PC-9 (cell line): ENCODE data around the gene LHX1. TPM values are rescaled to one million over a fixed set of nuclear protein-coding genes. Genes with fewer than 3 reads are reported as not detected.

ENCODE experiments used
- BruUV-seq: library from RNA; stranded (reverse); fragments of 400-500 nt; replicated peaks from 2 replicates; lab custom pipeline; 2021; lab: Mats Ljungman, UMichigan
- CTCF ChIA-PET: fragments of 300-600 bp; sonication (Branson Sonifier 250); formaldehyde crosslinking; loops from one replicate; lab custom pipeline; 2022; ENCODE audit warnings: antibody characterized with exemption; lab: Charles Lee
- POLR2A ChIA-PET: fragments of 300-600 bp; sonication (Branson Sonifier 250); formaldehyde crosslinking; loops from one replicate; lab custom pipeline; 2022; ENCODE audit warnings: antibody characterized with exemption; ENCODE audit not compliant: unreplicated experiment; lab: Charles Lee
- DNase-seq, 2 experiments: peaks; one replicate each; pipeline versions ENCODE4 v3.0.0 to v3.0.0-alpha.2; 2015 to 2022; ENCODE audit warnings: mixed read lengths in 1 of 2
- H2AFZ ChIP-seq: fragments of 200-600 bp; sonication (generic); 2 replicates; pipeline ENCODE4 v1.8.1; 2017; ENCODE audit warnings: antibody characterized with exemption
- H3F3A ChIP-seq: fragments of 200-600 bp; sonication (generic); 2 replicates; pipeline ENCODE4 v1.8.1; 2017; ENCODE audit warnings: antibody characterized with exemption, mild to moderate bottlenecking, low read depth; ENCODE audit not compliant: insufficient read depth
- H3K27ac ChIP-seq: fragments of 200-600 bp; sonication (generic); 2 replicates; pipeline ENCODE4 v1.6.1; 2016; ENCODE audit warnings: mixed run types
- H3K27me3 ChIP-seq: fragments of 200-600 bp; sonication (generic); 2 replicates; pipeline ENCODE4 v1.6.1; 2016; ENCODE audit warnings: low read depth, mixed run types; ENCODE audit not compliant: insufficient read depth
- H3K36me3 ChIP-seq: fragments of 200-600 bp; sonication (generic); 2 replicates; pipeline ENCODE4 v1.6.1; 2016; ENCODE audit warnings: low read depth, mixed run types
- H3K4me1 ChIP-seq: fragments of 200-600 bp; sonication (generic); replicated peaks from 2 replicates; pipeline ENCODE4 v1.6.1; 2016; ENCODE audit warnings: mixed run types; ENCODE audit not compliant: insufficient read depth
- H3K4me2 ChIP-seq: fragments of 200-600 bp; sonication (generic); 2 replicates; pipeline ENCODE4 v1.6.1; 2017; ENCODE audit warnings: mixed run types
- H3K4me3 ChIP-seq: fragments of 200-600 bp; sonication (generic); 2 replicates; pipeline ENCODE4 v1.6.1; 2016; ENCODE audit warnings: mixed run types
- H3K79me2 ChIP-seq: fragments of 200-600 bp; sonication (generic); 2 replicates; pipeline ENCODE4 v1.6.1; 2017; ENCODE audit warnings: low read depth, mixed run types
- H3K9me2 ChIP-seq: fragments of 200-600 bp; sonication (generic); 2 replicates; pipeline ENCODE4 v1.8.1; 2017; ENCODE audit warnings: mild to moderate bottlenecking; ENCODE audit not compliant: insufficient read depth
- H3K9me3 ChIP-seq: fragments of 200-600 bp; sonication (generic); 2 replicates; pipeline ENCODE4 v1.8.1; 2016; ENCODE audit warnings: low read depth; ENCODE audit not compliant: insufficient read depth
- H4K20me1 ChIP-seq: fragments of 200-600 bp; sonication (generic); 2 replicates; pipeline ENCODE4 v1.8.1; 2017; ENCODE audit not compliant: insufficient read depth
- EZH2 ChIP-seq: fragments of 200-600 bp; sonication (generic); IDR thresholded peaks from 2 replicates; pipeline ENCODE4 v1.8.0; 2017; ENCODE audit warnings: antibody characterized with exemption, low read depth
- intact Hi-C: fragments of 100-400 bp; cut with micrococcal nuclease; formaldehyde crosslinking; loops from one replicate; pipeline ENCODE4 v1.10.0; 2022; ENCODE audit not compliant: unreplicated experiment
- total RNA-seq: library from RNA; stranded (reverse); gene quantifications from 2 replicates; pipeline ENCODE4 v1.2.3, GENCODE V29; 2021
- TF ChIP-seq, protein P1 (sequence below): fragments of 200-600 bp; sonication (generic); conservative IDR thresholded peaks from 2 replicates; pipeline ENCODE4 v1.6.1; 2017; ENCODE audit warnings: mixed run types, antibody characterized with exemption, mild to moderate bottlenecking, moderate library complexity

LHX1 gene
- total RNA-seq, 1 experiment from 2014 or later: 12.3 TPM

DNA sequence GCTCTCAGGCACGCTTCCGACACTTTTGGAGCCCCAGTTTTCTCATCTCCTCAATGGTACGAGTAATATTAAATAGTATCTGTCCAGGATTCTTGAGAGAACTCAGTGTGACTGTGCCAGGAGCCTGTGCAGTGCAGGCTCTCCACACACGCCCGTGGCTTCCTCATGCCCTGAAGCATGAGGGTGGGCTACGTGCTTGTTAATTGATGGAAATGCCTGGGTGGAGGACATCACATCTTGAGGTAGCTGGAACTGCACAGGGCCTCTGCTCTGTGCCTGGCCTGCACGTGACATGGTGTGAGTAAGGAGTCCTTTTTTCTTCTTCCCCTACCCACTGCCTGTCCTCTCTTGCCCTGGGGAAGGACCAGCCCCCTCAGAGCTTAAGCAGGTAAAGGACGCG is 43.1 kb upstream of the LHX1 start:
- Histone ChIP-seq H4K20me1 (no peaks in the 10 kb centered on the region), H3K27ac (no peak overlapping the region), H2AFZ (no peak overlapping the region), H3F3A (no peaks in the 10 kb centered on the region), H3K79me2 (no peaks in the 10 kb centered on the region), H3K27me3 (no peaks in the 10 kb centered on the region), H3K4me3 (no peak overlapping the region), H3K9me3 (no peaks in the 10 kb centered on the region), H3K4me2 (no peak overlapping the region), H3K4me1 (no peaks in the 10 kb centered on the region), H3K9me2 (no peaks in the 10 kb centered on the region), H3K36me3 (no peaks in the 10 kb centered on the region)
- BruUV-seq: no TSS peak
- CTCF ChIA-PET: interaction anchor here (0.6 kb wide), 1 partner anchor 29 kb away, joined by 10 read pairs; no protein-coding TSS in a partner anchor
- DNase-seq: no peak
- TF ChIP-seq, protein P1, sequence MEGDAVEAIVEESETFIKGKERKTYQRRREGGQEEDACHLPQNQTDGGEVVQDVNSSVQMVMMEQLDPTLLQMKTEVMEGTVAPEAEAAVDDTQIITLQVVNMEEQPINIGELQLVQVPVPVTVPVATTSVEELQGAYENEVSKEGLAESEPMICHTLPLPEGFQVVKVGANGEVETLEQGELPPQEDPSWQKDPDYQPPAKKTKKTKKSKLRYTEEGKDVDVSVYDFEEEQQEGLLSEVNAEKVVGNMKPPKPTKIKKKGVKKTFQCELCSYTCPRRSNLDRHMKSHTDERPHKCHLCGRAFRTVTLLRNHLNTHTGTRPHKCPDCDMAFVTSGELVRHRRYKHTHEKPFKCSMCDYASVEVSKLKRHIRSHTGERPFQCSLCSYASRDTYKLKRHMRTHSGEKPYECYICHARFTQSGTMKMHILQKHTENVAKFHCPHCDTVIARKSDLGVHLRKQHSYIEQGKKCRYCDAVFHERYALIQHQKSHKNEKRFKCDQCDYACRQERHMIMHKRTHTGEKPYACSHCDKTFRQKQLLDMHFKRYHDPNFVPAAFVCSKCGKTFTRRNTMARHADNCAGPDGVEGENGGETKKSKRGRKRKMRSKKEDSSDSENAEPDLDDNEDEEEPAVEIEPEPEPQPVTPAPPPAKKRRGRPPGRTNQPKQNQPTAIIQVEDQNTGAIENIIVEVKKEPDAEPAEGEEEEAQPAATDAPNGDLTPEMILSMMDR: no peak
- TF ChIP-seq EZH2: no peak
- intact Hi-C loops: no loop called here
- POLR2A ChIA-PET: no interaction called here

- intact Hi-C loops: no loop called here
- Histone ChIP-seq H3F3A (no peaks in the 10 kb centered on the region), H3K9me2 (no peaks in the 10 kb centered on the region), H3K36me3 (no peaks in the 10 kb centered on the region), H3K79me2 (no peaks in the 10 kb centered on the region), H4K20me1 (no peaks in the 10 kb centered on the region), H3K4me1 (no peaks in the 10 kb centered on the region), H3K27ac (no peak overlapping the region), H2AFZ (no peak overlapping the region), H3K4me2 (no peak overlapping the region), H3K27me3 (no peaks in the 10 kb centered on the region), H3K9me3 (no peaks in the 10 kb centered on the region), H3K4me3 (no peak overlapping the region)
- POLR2A ChIA-PET: interaction anchor here (0.6 kb wide), 1 partner anchor 35 kb away, joined by 3 read pairs; no protein-coding TSS in a partner anchor
- no peak for TF ChIP-seq EZH2
- BruUV-seq: no TSS peak
- no peak for DNase-seq
- CTCF ChIA-PET: no interaction called here
Observed at GRCh38 chr17:36894925-36895324, 42.4 kb upstream of the LHX1 start.

GRCh38 chr17:36899250-36900159 is 37.8 kb upstream of the LHX1 start:
- TF ChIP-seq EZH2: no peak
- TF ChIP-seq, protein P1: no peak
- no peaks in the 10 kb centered on the region for H4K20me1 ChIP-seq
- no peak overlapping the region for H2AFZ ChIP-seq
- no peaks in the 10 kb centered on the region for H3K9me2 ChIP-seq
- ChIA-PET CTCF (no interaction called here), POLR2A (no interaction called here)
- H3K79me2 ChIP-seq: no peaks in the 10 kb centered on the region
- intact Hi-C loops: no loop called here
- no peaks in the 10 kb centered on the region for H3K27me3 ChIP-seq
- H3K9me3 ChIP-seq: no peaks in the 10 kb centered on the region
- H3K4me2 ChIP-seq: no peak overlapping the region
- BruUV-seq: no TSS peak
- peaks cover 5% of the 10 kb centered on the region; the same call in 1 of the 2 replicates for H3F3A ChIP-seq
- no peaks in the 10 kb centered on the region for H3K4me1 ChIP-seq
- DNase-seq: no peak
- no peaks in the 10 kb centered on the region for H3K36me3 ChIP-seq
- no peak overlapping the region for H3K4me3 ChIP-seq
- H3K27ac ChIP-seq: no peak overlapping the region
